GM19468 (cell line): Measurements from ENCODE around the gene PIGC.

Source experiments
- ATAC-seq: cut with Tn5 transposase; IDR thresholded peaks from one replicate; pipeline ENCODE4 v1.9.1; 2021; ENCODE audit warnings: mild to moderate bottlenecking, moderate library complexity, moderate number of reproducible peaks; ENCODE audit not compliant: unreplicated experiment; ENCODE audit errors: extremely low read depth

PIGC gene

GRCh38 chr1:172431721-172432192 is 12.1 kb downstream of the PIGC start:
- ATAC-seq = no peak

DNA sequence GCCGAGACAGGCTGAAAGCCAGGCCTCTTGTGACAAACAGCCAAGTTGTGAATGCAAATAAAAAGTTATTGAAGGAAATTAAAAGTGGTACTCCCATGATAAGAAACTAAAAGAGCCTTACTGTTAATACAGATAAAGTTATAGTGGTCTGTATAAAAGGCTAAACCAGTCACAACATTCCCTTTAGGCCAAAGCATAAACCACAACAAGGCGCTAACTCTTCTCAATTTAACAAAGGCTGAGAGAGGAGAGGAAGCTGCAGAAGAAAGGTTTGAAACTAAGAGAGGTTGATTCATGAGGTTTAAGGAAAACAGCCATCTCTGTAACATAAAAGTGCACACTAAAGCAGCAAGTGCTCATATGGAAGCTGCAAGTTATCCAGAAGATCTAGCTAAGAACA is 12.7 kb downstream of the PIGC start:
- ATAC-seq = no peak

- ATAC-seq = no peak
These were observed 13.8 kb downstream of the PIGC start for GRCh38 chr1:172430128-172430454.

DNA sequence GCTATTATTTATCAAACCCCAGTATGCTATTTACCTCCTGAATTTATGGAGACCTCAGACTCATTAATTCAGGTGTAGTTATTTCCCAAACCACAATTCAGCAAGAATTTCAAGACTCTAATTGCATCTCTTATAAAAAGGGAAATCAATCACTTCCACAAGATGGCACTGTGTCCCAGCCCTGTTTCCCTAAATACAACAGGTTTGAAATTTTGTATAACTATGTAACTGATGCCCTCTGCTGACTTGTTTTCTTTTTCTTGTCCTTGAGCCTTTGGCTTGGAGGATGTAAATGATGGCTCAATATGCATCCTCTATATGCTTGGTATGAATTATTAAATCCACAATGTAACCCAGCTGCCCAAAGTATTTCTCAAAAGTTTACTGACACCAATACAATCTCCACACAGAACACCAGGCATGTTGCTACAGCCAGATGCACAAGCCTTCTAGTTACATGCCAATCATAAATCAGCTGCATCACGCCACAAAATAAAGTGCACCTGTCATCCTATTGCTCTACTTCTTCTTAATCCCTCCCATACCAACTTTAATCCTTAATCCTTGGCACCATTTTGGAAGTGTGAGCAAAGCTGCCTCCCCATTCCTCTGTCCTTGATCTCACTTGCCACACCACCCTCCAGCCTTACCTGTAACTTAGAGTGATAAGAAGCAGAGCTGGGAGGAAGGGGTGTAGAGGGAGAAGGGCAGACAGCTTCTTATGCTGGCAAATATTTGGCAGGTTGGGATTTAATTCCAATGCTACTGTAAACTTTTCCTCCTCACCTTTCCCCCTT is 14.3 kb downstream of the PIGC start:
- ATAC-seq = no peak

- ATAC-seq = no peak
These were observed 16.7 kb downstream of the PIGC start for GRCh38 chr1:172427191-172427590.

GRCh38 chr1:172425339-172425738 is 18.5 kb downstream of the PIGC start:
- ATAC-seq = no peak

GRCh38 chr1:172423336-172423735 is 20.5 kb downstream of the PIGC start:
- no peak for ATAC-seq

GRCh38 chr1:172421974-172422604 is 21.8 kb downstream of the PIGC start:
- no peak for ATAC-seq

- ATAC-seq = no peak
These were observed 23.5 kb downstream of the PIGC start, which contains the start of gene C1orf105 for GRCh38 chr1:172420385-172420784. C1orf105 (plus strand) TSS chr1:172420685; CDS start chr1:172420886, 201 bp downstream.

- no peak for ATAC-seq
These were observed 26.3 kb downstream of the PIGC start for GRCh38 chr1:172417557-172417956.

DNA sequence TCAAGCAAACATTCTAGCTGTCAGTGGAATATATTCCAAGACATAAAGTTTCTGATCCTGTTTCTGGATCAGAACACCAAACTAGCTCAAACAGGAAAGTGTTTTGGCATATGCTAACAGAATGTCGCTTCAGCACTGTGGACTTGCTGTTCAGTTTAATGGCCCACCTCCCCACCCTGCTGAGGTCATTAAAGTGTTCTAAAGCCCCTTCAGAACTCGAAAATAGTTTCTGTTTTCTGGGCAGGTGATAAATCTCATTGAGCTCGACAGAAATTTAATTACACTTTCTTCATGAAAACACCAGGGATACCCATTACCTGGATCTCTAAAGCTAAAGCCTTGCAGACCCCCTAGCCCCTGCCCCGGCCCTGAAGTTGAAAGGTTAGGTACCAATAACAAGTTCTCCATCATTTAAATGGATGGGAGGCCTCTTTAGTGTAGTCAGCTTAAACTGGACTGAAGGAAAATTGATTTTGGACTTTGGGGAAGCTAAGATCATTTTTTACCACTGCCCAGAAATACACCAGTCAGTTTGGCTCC is 27.3 kb downstream of the PIGC start:
- ATAC-seq = no peak

- no peak for ATAC-seq
These were observed 29.5 kb downstream of the PIGC start for GRCh38 chr1:172414331-172414730.

DNA sequence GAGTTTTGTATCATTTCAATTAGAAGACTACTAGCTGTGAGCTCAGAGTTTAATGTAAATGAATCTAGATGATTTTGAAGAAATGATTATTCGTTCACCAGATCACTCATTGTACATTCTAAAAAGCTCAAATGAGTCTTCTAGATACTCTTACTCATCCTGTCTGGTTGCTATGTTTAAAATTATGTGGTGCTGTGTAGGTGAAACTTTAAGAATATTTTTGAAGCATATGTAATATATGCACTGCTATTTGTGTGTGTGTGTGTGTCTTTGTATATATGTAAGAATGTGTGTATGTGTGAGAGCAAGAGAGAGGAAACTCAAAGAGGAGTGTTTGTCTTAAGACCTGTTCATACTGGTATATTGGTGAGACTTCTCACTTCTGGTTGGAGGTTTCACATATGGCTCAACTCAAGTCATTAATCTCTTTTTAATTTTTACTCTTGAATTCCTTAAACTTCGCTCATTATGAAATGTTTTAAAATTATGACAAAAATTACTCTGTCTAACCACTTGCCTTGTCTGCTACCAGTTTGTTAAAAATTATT is 32.0 kb downstream of the PIGC start:
- no peak for ATAC-seq

GRCh38 chr1:172410027-172410426 is 33.8 kb downstream of the PIGC start:
- no peak for ATAC-seq

DNA sequence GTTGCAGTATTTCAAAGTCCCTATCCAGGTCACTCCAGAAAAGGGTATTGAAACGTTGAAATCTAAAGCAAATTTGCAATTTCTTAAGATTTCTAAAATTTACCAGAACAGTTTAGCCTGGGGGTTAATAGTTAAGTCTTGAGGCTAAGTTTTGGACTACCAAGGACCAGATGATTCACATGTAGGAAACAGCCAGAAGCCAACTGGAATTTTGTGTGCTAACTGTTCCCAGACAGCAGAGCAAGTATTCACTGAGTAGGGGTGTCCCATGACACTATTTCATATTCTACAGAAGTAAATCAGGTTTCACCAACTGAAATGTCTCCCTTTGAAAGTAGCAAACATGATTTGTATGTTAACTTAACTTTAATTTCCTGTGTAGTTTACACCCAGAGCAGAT is 34.9 kb downstream of the PIGC start:
- no peak for ATAC-seq

DNA sequence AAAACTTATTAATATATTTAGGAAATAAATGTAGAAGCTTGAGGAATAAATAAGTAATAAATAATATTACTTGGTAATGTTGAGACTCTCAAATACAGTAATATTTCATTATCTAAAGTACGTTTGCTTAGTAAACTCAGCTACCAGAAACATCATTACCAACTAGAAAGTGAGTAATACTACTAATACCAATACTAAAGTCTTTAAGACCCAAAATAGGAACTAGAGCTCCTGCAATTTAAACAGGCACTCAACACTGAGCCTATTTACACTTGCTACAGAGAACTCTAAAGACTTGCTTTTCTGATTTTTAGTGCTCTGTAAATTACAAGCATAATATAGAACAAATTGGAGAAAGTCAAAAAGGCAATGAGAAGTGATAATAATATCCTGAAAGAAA is 36.9 kb downstream of the PIGC start:
- no peak for ATAC-seq

DNA sequence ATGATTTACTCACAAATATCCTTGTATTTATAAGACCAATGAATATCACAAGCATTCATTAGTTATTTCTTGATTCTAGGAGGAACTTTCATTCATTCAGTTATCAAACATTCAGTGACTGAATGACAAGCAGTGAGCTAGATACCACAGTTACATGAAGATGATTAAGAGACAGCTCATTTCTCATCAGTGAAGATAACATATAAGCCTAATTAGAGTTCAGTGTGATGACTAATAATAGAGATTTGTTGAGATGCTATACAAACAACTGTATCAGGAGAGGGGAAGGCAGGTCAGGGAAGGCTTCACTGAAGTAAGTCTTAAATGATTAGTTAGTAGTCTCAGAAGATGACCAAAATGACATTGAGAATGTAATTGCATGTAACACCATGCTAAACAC is 38.0 kb downstream of the PIGC start:
- ATAC-seq = no peak

GRCh38 chr1:172404121-172404520 is 39.7 kb downstream of the PIGC start:
- ATAC-seq = no peak

DNA sequence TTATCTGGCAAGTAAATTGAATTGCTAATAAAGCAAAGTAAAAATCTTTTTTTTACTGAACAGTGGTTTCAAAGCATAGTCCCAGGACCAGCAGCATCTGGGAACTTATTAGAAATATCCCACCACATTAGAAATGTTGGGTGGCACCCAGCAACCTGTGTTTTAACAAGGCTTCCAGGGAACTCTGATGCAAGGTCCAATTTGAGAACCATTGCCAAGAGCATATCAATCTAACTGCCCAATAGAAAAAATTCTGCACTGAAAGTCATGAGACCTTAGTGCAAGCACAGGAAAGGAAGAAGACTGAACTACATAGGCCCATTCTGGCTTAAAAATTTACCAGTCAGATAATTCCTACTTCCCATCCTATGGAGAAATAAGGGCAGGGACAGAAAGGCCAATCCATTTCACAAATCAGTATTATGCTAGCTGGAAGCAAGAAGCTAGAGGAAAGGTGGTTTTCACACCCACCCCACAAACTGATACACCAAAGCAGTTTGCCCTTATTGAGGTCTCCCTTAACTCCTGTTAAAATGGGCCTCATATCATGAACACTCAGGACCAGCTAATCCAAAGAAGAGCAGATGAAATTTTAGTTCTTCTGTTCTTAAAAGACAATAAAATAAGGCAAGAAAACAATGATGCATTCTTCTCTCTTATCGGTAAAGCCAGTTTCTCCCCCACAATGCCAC is 40.8 kb downstream of the PIGC start:
- ATAC-seq = no peak

DNA sequence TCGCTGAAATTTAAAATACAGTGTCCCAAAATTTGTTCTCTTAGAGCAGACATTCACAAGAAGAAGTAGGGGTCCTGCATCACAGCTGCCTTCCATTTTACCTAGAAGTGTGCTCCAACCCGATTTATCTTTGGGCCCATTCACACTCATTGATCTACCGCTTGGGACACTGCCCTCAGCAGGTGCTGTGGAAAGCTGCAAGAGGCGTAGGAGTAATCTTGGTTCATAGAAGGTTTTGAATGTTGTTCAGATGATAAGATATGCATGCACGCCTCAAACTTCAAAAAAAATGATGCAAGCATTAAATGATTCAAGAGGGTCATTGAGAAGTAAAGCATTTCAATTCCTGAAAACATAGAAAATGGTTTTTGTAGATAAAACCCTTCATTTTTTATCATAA is 42.0 kb downstream of the PIGC start:
- no peak for ATAC-seq

GRCh38 chr1:172401477-172401876 is 42.4 kb downstream of the PIGC start:
- no peak for ATAC-seq
